Stomach smooth muscle (tissue), 2 donors: ENCODE results near the gene ZNF544.

ENCODE experiments used
- H3K27ac ChIP-seq: one replicate; pipeline ENCODE4 v1.7.0; 2013; ENCODE audit warnings: mild to moderate bottlenecking, low read length, inconsistent platforms
- H3K27me3 ChIP-seq, 2 donors: one replicate each; pipeline ENCODE4 v1.7.0; 2013; ENCODE audit warnings: low read length in 2 of 2; ENCODE audit not compliant: insufficient read depth in 2 of 2, control insufficient read depth in 1 of 2
- H3K36me3 ChIP-seq, 2 donors: one replicate each; pipeline ENCODE4 v1.7.0; 2013; ENCODE audit warnings: low read length in 2 of 2; ENCODE audit not compliant: control insufficient read depth in 2 of 2, insufficient read depth in 2 of 2
- H3K4me1 ChIP-seq: one replicate; pipeline ENCODE4 v1.7.0; 2013; ENCODE audit warnings: low read length; ENCODE audit not compliant: control insufficient read depth, insufficient read depth
- H3K4me3 ChIP-seq, 2 donors: one replicate each; pipeline ENCODE4 v1.7.0; 2013; ENCODE audit warnings: low read length in 2 of 2
- H3K9ac ChIP-seq, 2 donors: one replicate each; pipeline ENCODE4 v1.7.0; 2013; ENCODE audit warnings: low read length in 2 of 2, mild to moderate bottlenecking in 1 of 2
- H3K9me3 ChIP-seq, 2 donors: one replicate each; pipeline ENCODE4 v1.7.0; 2013; ENCODE audit warnings: low read length in 2 of 2; ENCODE audit not compliant: control insufficient read depth in 2 of 2
- donor health status: healthy.
- donor health status: Pancreatic carcinoma.

The ZNF544 gene

DNA sequence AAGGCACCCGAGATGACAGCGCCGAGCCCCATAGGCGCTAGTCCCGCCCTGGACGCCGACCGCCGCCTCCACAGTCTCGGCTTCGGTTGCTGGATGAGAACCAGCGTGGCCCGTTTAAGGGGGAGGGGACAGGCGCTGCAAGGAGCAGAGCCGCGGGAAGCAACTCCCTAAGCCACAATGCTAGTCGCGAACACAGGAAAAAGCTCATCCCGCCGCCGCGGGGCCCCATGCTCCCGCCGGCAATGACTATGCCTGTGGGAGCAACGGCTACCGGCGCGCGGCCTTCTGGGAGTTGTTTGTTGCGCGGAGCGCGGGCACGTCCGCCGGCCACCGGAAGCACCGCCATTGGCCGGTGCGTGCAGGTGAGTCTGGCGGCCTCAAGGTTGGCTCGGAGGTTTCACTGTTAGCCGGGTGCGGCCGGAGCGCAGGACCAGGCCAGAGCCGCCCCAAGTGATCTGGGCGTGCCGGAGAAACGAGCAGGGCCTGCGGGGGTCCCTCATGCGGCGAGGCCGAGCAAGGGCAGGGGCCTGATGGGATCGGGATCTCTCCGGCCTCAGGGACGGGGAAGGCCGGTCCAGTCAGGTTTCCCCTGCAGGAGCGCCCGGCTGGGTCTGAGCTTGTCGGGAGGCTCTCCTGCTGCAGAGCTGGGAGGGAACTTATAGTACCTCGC, at the start of gene ZNF544:
Gene ZNF544 (plus strand): TSS at position 330 of the 670 bp plus-strand sequence. CDS start 15,110 bp downstream, outside the sequence.
- peaks cover 24 to 27% of the 10 kb centered on the region in 2 donors for H3K36me3 ChIP-seq
- H3K4me3 ChIP-seq = peak within 1 kb of the TSS; percentile 86 to 88
- H3K4me1 ChIP-seq = peaks cover 16% of the 10 kb centered on the region
- H3K27me3 ChIP-seq = no peaks in the 10 kb centered on the region
- H3K27ac ChIP-seq = peak within 1 kb of the TSS; percentile 79
- H3K9ac ChIP-seq = peak within 1 kb of the TSS; percentile 71 to 82
- peaks cover 16 to 29% of the 10 kb centered on the region in 2 donors for H3K9me3 ChIP-seq

DNA sequence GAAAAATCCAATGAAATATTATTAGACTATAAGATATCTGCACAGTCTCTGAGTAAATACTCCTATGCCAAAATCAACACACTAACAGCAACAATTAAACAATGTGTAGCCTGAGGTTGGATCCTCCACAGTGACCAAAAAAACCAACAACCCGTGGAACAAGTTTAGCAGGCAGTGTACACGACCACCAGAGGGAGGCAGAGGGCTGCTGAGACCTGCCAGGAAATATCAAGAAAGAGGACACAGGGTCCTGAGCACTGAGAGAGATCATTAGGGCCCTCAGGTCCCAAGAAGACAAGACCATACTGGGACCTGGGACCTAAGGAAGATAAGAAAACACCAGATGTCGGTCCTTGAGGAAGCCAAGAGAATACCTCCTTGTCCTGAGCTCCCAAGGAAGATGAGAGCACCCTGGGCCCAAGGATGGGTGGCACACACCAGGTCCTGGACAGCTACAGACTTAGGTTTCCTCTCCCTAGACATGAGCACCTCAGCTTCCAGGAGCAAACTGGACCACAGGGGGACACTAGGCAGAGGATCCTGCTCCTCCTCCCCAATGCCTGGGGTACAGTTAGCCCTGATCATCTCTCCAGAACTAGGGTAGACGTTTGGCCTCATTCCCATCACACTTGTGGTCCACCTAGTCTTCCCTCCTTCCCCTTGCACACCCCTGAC, 46.7 kb upstream of the ZNF544 start:
- Histone ChIP-seq H3K9me3 (peaks cover 37 to 72% of the 10 kb centered on the region in 2 donors), H3K9ac (no peak overlapping the region), H3K4me1 (peaks cover 14% of the 10 kb centered on the region), H3K36me3 (peaks cover 19 to 21% of the 10 kb centered on the region in 2 donors), H3K27ac (peak overlapping the region; percentile 91), H3K27me3 (no peaks in the 10 kb centered on the region), H3K4me3 (peak overlapping the region; percentile 56 to 95)

DNA sequence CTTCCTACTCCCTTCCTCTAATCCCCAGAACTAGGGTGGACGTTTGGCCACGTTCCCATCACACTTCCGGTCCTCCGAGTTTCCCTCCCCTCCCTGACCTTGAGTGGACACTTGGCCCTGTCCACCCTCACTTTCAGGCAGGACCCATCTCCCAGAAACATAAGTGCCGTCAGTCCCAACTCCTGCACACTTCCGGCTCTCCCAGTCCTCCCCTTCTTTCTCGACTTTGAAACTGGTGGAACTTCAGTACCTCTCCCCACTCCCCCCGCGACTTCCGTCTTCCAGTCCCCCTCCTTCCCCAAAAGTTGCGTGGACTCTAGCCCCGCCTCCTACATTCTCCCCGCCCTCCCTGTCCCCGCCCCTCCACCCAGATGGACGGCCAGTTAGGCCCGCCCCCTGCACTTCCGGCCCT, 46.1 kb upstream of the ZNF544 start:
- Histone ChIP-seq H3K27ac (peak overlapping the region; percentile 91), H3K36me3 (peaks cover 25 to 26% of the 10 kb centered on the region in 2 donors), H3K4me3 (peak overlapping the region; percentile 56 to 95), H3K4me1 (peaks cover 14% of the 10 kb centered on the region), H3K27me3 (no peaks in the 10 kb centered on the region), H3K9me3 (peaks cover 33 to 73% of the 10 kb centered on the region in 2 donors), H3K9ac (no peak overlapping the region)

DNA sequence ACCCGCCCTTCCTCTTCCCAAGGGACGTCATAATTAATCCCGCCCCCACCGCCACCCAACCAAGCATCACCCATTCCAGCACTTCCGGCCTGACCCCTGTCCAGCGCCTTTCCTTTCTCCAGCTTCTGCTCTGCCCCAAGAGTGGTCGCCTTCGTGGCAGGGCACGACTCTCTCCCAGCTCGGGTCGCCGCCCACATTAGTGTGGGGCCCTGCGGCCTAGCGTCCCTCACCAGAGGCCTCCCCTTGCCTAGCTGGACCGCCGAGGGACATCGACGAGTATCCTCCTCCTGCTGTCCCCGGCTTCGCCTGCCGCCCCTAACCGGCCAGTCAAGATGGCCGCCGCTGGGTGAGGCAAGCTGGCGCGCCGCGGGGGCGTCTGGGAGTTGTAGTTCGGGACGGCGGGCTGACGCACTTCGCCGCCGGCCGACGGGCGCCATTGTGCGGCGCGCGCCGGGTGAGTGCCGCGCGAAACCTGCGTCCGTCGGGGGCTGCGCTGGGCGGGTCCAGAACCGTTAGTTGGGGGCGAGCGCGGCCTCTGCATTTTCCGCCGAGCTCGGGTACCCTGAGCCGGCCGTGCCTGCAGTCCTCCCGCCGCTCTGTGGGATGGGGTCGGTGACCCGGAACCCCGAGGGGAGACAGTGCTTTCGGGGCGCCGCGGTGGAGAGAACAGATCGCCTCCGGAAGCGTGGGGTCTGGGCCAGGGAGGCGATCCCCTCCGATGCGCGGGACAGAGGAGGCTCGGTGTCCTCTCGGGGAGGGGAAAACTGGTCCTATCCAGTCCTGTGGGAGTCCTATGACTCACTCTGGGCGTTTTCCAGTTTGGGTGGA, 45.5 kb upstream of the ZNF544 start, which contains the start of gene ZNF274:
Gene ZNF274 (plus strand): TSS at position 73 of the 828 bp plus-strand sequence. CDS start 905 bp downstream, outside the sequence.
- peaks cover 33 to 73% of the 10 kb centered on the region in 2 donors for H3K9me3 ChIP-seq
- H3K9ac ChIP-seq = peak within 1 kb of the TSS; percentile 66 to 96
- H3K36me3 ChIP-seq = peaks cover 28 to 30% of the 10 kb centered on the region in 2 donors
- peak within 1 kb of the TSS; percentile 78 to 95 for H3K4me3 ChIP-seq
- peaks cover 14% of the 10 kb centered on the region for H3K4me1 ChIP-seq
- peak within 1 kb of the TSS; percentile 91 for H3K27ac ChIP-seq
- no peaks in the 10 kb centered on the region for H3K27me3 ChIP-seq

DNA sequence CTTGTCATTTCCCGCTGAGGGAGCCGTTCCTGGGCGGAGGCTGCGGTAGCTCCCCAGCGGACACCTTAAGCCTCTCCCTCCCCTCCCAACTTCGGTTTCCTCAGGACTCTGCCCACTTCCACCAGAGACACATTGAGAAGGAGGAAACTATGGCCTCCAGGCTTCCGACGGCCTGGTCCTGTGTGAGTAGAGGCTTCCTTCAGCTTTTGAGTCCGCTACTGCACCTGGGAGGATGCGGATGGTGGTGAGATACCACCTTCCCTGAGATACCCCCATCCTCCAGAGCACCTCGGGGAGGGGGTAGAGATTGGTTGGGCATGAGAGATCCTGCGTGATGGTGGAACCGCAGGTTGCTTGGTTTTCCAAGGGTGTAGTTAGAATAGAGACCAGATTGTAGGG, 44.9 kb upstream of the ZNF544 start:
- Histone ChIP-seq H3K27me3 (no peaks in the 10 kb centered on the region), H3K4me1 (peaks cover 14% of the 10 kb centered on the region), H3K36me3 (peaks cover 27 to 30% of the 10 kb centered on the region in 2 donors), H3K9ac (peak overlapping the region; percentile 66 to 96), H3K4me3 (peak overlapping the region; percentile 78 to 95), H3K27ac (peak overlapping the region; percentile 91), H3K9me3 (peaks cover 29 to 74% of the 10 kb centered on the region in 2 donors)

DNA sequence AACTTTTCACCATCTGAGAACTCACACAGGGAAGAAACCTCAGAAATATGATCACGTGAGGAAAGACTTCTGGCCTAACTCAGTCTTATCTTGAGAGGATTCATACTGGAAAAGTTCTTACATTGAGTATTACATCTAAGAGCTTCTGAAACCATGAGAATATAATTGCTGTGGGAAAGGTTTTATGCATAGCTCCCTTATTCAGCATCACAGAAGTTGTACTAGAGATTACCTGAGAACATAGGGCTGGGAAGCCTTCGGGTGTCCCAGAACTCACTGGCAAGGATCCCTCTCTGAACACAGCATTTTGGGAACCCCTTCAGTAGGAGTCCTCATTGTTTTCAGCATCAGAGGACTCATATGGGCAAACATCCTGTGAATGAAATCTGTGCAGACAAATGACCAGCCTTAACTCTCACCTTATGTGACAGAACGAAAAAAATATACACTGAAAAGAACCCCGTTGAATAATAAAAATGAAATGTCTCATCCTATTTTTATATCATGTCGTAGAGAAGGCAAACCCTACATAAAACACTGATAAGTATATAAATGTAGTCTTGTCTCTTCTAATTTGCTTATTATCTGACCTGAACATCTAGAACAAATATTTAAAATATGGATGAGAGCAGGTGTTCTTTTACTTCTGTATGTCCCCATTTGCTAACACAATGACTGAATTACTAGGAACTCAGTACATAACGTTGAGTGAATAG, 31.7 kb upstream of the ZNF544 start:
- Histone ChIP-seq H3K9me3 (peaks cover 63 to 87% of the 10 kb centered on the region in 2 donors), H3K36me3 (peaks cover 62 to 67% of the 10 kb centered on the region in 2 donors), H3K4me1 (no peaks in the 10 kb centered on the region), H3K4me3 (peak overlapping the region in 1 of 2 donors; percentile 5), H3K9ac (no peak overlapping the region), H3K27ac (no peak overlapping the region), H3K27me3 (no peaks in the 10 kb centered on the region)

DNA sequence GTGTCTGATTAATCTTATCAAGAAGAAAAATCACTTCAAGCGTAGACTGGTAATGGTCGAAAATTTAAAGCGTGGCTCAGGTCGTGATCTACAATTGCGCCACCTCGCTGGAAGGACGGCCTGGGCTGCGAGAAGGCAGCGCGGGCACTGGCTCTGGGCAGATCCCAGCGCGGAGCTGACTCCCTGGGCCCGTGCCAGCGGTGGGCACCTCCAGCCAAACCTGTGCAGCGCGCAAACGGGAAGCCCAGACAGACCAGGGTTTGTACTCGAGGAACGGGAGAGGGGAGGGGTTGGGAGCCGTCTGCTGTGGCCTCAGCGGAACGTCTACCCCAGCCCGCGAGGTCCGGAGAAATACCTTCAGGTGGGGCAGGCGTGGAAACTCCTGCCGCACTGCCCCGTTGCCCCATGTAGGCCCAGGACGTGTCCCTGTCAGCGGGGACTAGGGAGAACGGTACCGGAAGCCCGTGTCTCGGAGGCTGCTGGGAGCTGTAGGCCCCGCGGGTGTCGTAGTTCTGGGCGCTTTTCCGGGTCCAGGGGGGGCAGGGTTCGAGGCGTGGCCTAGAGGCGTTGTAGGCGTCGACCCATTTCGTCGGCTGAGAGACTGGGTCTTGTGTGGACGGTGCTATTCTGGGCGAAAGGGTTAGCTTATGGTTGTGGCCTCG, 24.8 kb upstream of the ZNF544 start:
- H3K9me3 ChIP-seq = peaks cover 62 to 98% of the 10 kb centered on the region in 2 donors

DNA sequence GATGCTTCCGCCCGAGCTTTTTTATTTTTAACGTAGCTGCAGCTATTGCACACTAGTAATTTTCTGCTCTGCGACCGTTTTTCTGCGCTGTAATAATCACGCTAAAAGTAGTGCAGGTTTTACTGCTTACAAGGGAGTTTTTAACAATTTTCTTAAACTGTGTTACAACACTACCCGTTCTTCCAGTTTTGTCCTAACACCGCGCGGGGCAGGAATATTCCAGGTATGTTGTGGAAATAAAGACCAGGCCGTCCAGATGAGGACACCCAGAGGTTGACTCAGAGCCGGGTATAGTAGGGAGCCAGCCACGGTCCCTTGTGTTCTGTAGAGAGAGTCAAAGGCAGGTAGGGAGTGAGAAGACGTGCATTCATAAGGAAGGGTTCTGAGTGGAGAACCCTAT, 24.1 kb upstream of the ZNF544 start:
- no peaks in the 10 kb centered on the region for H3K27me3 ChIP-seq
- peaks cover 66 to 98% of the 10 kb centered on the region in 2 donors for H3K9me3 ChIP-seq
- H3K4me3 ChIP-seq = peak overlapping the region in 1 of 2 donors; percentile 12
- no peaks in the 10 kb centered on the region for H3K4me1 ChIP-seq
- H3K9ac ChIP-seq = no peak overlapping the region
- no peak overlapping the region for H3K27ac ChIP-seq
- peaks cover 65 to 72% of the 10 kb centered on the region in 2 donors for H3K36me3 ChIP-seq

More for the DNA sequence above, 24.8 kb upstream of the ZNF544 start:
- Histone ChIP-seq H3K27ac (no peak overlapping the region), H3K36me3 (peaks cover 61 to 65% of the 10 kb centered on the region in 2 donors), H3K9ac (no peak overlapping the region), H3K4me3 (no peak overlapping the region), H3K4me1 (no peaks in the 10 kb centered on the region), H3K27me3 (no peaks in the 10 kb centered on the region)

DNA sequence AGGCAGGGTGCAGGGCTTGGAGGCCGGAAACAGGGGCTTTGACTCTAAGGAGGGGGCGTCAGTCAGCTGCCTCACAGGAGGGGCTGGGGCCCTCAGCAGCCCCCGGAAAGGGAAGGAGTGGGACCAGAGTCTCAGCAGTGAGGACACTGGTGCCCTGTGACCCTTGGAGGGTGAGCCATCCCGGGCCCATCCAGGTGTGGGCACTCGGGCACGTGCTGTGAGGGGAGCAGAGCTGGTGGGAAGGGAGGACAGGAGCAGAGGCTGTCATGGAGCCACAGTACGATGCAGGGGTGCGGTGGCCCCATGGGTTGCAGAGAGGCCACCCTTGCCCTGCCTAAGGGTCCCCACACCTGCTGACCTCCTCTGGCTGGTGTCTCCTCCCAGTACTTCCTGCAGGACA, 19.1 kb upstream of the ZNF544 start:
- Histone ChIP-seq H3K4me1 (no peaks in the 10 kb centered on the region), H3K27me3 (no peaks in the 10 kb centered on the region), H3K27ac (no peak overlapping the region), H3K9me3 (peaks cover 72 to 98% of the 10 kb centered on the region in 2 donors), H3K9ac (no peak overlapping the region), H3K4me3 (peak overlapping the region; percentile 8 to 29), H3K36me3 (peaks cover 81 to 82% of the 10 kb centered on the region in 2 donors)
